WTC11 (cell line): ENCODE measurements around the gene ACTN2. TPM values are rescaled to one million over a fixed set of nuclear protein-coding genes. Genes with fewer than 3 reads are reported as not detected.

Experiments
- ATAC-seq: fragments of 200-7000 bp; cut with Tn5 transposase; 2 replicates; pipeline ENCODE4 v1.10.0; 2021; ENCODE audit warnings: mild to moderate bottlenecking, moderate library complexity
- CTCF ChIA-PET: fragments of 300-600 bp; sonication (Branson Sonifier 250); formaldehyde crosslinking; loops from one replicate; lab custom pipeline; 2021; ENCODE audit warnings: antibody characterized with exemption; lab: Charles Lee
- POLR2A ChIA-PET: fragments of 350-600 bp; sonication (Branson Sonifier 250); formaldehyde crosslinking; loops from one replicate; lab custom pipeline; 2021; ENCODE audit warnings: antibody characterized with exemption; lab: Charles Lee
- DNase-seq: peaks from one replicate; pipeline ENCODE4 v3.0.0; 2021; ENCODE audit warnings: low spot score
- H3K27ac Mint-ChIP-seq: 2 replicates; pipeline ENCODE4 v1.8.0; 2021; ENCODE audit warnings: mixed read lengths
- H3K27me3 Mint-ChIP-seq: 2 replicates; pipeline ENCODE4 v1.8.0; 2021; ENCODE audit warnings: low read depth, mild to moderate bottlenecking, moderate library complexity, mixed read lengths
- H3K36me3 Mint-ChIP-seq: 2 replicates; pipeline ENCODE4 v1.8.0; 2021; ENCODE audit warnings: mixed read lengths
- H3K4me1 Mint-ChIP-seq: 2 replicates; pipeline ENCODE4 v1.8.0; 2022; ENCODE audit warnings: mixed read lengths
- H3K4me3 Mint-ChIP-seq: 2 replicates; pipeline ENCODE4 v1.8.0; 2021; ENCODE audit warnings: mild to moderate bottlenecking, moderate library complexity, mixed read lengths
- H3K9me3 Mint-ChIP-seq: 2 replicates; pipeline ENCODE4 v1.8.0; 2021; ENCODE audit warnings: mixed read lengths
- ATF1 ChIP-seq: sonication (generic); formaldehyde crosslinking; IDR thresholded peaks from 2 replicates; pipeline ENCODE4 v1.8.1; 2023; ENCODE audit warnings: mild to moderate bottlenecking, moderate library complexity, missing genetic modification reagents
- ATF2 ChIP-seq: sonication (generic); formaldehyde crosslinking; IDR thresholded peaks from 2 replicates; pipeline ENCODE4 v1.8.1; 2022; ENCODE audit warnings: low read depth, missing genetic modification reagents, borderline replicate concordance
- ATF6 ChIP-seq: sonication (generic); formaldehyde crosslinking; IDR thresholded peaks from 2 replicates; pipeline ENCODE4 v1.8.1; 2023; ENCODE audit warnings: mild to moderate bottlenecking, missing genetic modification reagents
- CDX4 ChIP-seq: fragments of 250-450 bp; sonication (Bioruptor Pico); IDR thresholded peaks from 2 replicates; pipeline ENCODE4 v1.9.0; 2021; ENCODE audit warnings: moderate library complexity, mild to moderate bottlenecking, inconsistent platforms, borderline replicate concordance
- CREB1 ChIP-seq: sonication (generic); formaldehyde crosslinking; IDR thresholded peaks from 2 replicates; pipeline ENCODE4 v1.8.0; 2023; ENCODE audit warnings: mild to moderate bottlenecking, missing genetic modification reagents
- CTCF ChIP-seq: fragments of 200-600 bp; IDR thresholded peaks from 2 replicates; pipeline ENCODE4 v1.8.0; 2022; ENCODE audit warnings: antibody characterized with exemption
- GABPB1 ChIP-seq: sonication (generic); formaldehyde crosslinking; IDR thresholded peaks from 2 replicates; pipeline ENCODE4 v1.8.1; 2023; ENCODE audit warnings: mild to moderate bottlenecking, missing genetic modification reagents
- GRHL2 ChIP-seq: fragments of 250-450 bp; sonication (Bioruptor Pico); IDR thresholded peaks from 2 replicates; pipeline ENCODE4 v1.8.0; 2022; ENCODE audit warnings: mild to moderate bottlenecking, moderate library complexity; ENCODE audit not compliant: insufficient replicate concordance, severe bottlenecking
- HMGA2 ChIP-seq: fragments of 250-450 bp; sonication (Bioruptor Pico); IDR thresholded peaks from 2 replicates; pipeline ENCODE4 v1.4.0; 2021; ENCODE audit warnings: mild to moderate bottlenecking, moderate library complexity
- JAZF1 ChIP-seq: fragments of 250-450 bp; sonication (Bioruptor Pico); IDR thresholded peaks from 2 replicates; pipeline ENCODE4 v1.9.0; 2021; ENCODE audit warnings: moderate library complexity, mild to moderate bottlenecking, inconsistent platforms
- MAX ChIP-seq: sonication (generic); formaldehyde crosslinking; IDR thresholded peaks from 2 replicates; pipeline ENCODE4 v1.8.0; 2022; ENCODE audit warnings: mild to moderate bottlenecking, missing genetic modification reagents
- MLX ChIP-seq: sonication (generic); formaldehyde crosslinking; IDR thresholded peaks from 2 replicates; pipeline ENCODE4 v1.8.1; 2023; ENCODE audit warnings: mild to moderate bottlenecking, missing genetic modification reagents, moderate library complexity
- NFE2L1 ChIP-seq: sonication (generic); formaldehyde crosslinking; IDR thresholded peaks from 2 replicates; pipeline ENCODE4 v1.8.1; 2023; ENCODE audit warnings: missing genetic modification reagents
- TEAD1 ChIP-seq: sonication (generic); formaldehyde crosslinking; IDR thresholded peaks from 2 replicates; pipeline ENCODE4 v1.8.0; 2022; ENCODE audit warnings: mild to moderate bottlenecking, missing genetic modification reagents
- TP53 ChIP-seq: sonication (generic); formaldehyde crosslinking; IDR thresholded peaks from 2 replicates; pipeline ENCODE4 v1.8.1; 2023; ENCODE audit warnings: mild to moderate bottlenecking, missing genetic modification reagents
- ZNF121 ChIP-seq: sonication (generic); formaldehyde crosslinking; IDR thresholded peaks from 2 replicates; pipeline ENCODE4 v1.8.0; 2023; ENCODE audit warnings: missing genetic modification reagents
- ZNF396 ChIP-seq: fragments of 250-450 bp; sonication (Bioruptor Pico); IDR thresholded peaks from 2 replicates; pipeline ENCODE4 v1.8.0; 2021; ENCODE audit warnings: mild to moderate bottlenecking, moderate library complexity, borderline replicate concordance
- ZNF425 ChIP-seq: fragments of 250-450 bp; sonication (Bioruptor Pico); conservative IDR thresholded peaks from 2 replicates; pipeline ENCODE4 v1.9.0; 2021; ENCODE audit warnings: mild to moderate bottlenecking
- ZNF512 ChIP-seq: sonication (generic); formaldehyde crosslinking; IDR thresholded peaks from 2 replicates; pipeline ENCODE4 v1.8.1; 2022; ENCODE audit warnings: missing genetic modification reagents, borderline replicate concordance
- ZNF671 ChIP-seq: fragments of 250-450 bp; sonication (Bioruptor Pico); IDR thresholded peaks from 2 replicates; pipeline ENCODE4 v1.8.0; 2021; ENCODE audit warnings: mild to moderate bottlenecking
- ZSCAN18 ChIP-seq: fragments of 250-450 bp; sonication (Bioruptor Pico); IDR thresholded peaks from 2 replicates; pipeline ENCODE4 v2.1.2; 2022; ENCODE audit warnings: mild to moderate bottlenecking, moderate library complexity
- total RNA-seq: library from RNA; stranded (reverse); gene quantifications from 3 replicates; pipeline ENCODE4 v1.2.3, GENCODE V29; 2021

The ACTN2 gene
- total RNA-seq, 1 experiment from 2014 or later = 2.0 TPM

- TF ChIP-seq ZNF512 = no peak
- no peak for TF ChIP-seq GABPB1
- no peak for TF ChIP-seq ZNF396
- no peak for TF ChIP-seq MLX
- TF ChIP-seq MAX (CRISPR knock-in tag) = no peak
- no peak for TF ChIP-seq TP53
- TF ChIP-seq ATF2 (CRISPR knock-in tag) = no peak
- no peak for TF ChIP-seq NFE2L1 (CRISPR knock-in tag)
- TF ChIP-seq, all 79 proteins: peak for 0
These were observed 116.0 kb downstream of the ACTN2 start (continued) for GRCh38 chr1:236802264-236802663.

GRCh38 chr1:236806634-236807033, 120.3 kb downstream of the ACTN2 start:
- Mint-ChIP-seq H3K4me1 (no peaks in the 10 kb centered on the region), H3K27me3 (no peaks in the 10 kb centered on the region), H3K9me3 (no peaks in the 10 kb centered on the region), H3K27ac (no peak overlapping the region), H3K4me3 (no peak overlapping the region), H3K36me3 (peaks cover 31% of the 10 kb centered on the region)
- TF ChIP-seq ZSCAN18 (no peak), ZNF121 (CRISPR knock-in tag) (no peak), CREB1 (CRISPR knock-in tag) (no peak), GRHL2 (no peak), CDX4 (CRISPR knock-in tag) (no peak), MAX (CRISPR knock-in tag) (no peak), ATF1 (CRISPR knock-in tag) (no peak), TEAD1 (CRISPR knock-in tag) (no peak), JAZF1 (CRISPR knock-in tag) (no peak), ATF6 (no peak), ZNF671 (no peak), CTCF (no peak), ZNF425 (CRISPR knock-in tag) (no peak), HMGA2 (no peak), ZNF396 (no peak)
- ChIA-PET POLR2A (no interaction called here), CTCF (no interaction called here)
- ATAC-seq (no peak), DNase-seq (no peak)
